ENCODE data around the gene KCTD11. TPM values are rescaled to one million over a fixed set of nuclear protein-coding genes. Genes with fewer than 3 reads are reported as not detected.
A peak's percentile ranks its signal among the peaks of the same experiment; 100 is the strongest.

The KCTD11 gene
- total RNA-seq, 2 experiments from 2014 or later: 6.0 to 8.6 TPM

DNA sequence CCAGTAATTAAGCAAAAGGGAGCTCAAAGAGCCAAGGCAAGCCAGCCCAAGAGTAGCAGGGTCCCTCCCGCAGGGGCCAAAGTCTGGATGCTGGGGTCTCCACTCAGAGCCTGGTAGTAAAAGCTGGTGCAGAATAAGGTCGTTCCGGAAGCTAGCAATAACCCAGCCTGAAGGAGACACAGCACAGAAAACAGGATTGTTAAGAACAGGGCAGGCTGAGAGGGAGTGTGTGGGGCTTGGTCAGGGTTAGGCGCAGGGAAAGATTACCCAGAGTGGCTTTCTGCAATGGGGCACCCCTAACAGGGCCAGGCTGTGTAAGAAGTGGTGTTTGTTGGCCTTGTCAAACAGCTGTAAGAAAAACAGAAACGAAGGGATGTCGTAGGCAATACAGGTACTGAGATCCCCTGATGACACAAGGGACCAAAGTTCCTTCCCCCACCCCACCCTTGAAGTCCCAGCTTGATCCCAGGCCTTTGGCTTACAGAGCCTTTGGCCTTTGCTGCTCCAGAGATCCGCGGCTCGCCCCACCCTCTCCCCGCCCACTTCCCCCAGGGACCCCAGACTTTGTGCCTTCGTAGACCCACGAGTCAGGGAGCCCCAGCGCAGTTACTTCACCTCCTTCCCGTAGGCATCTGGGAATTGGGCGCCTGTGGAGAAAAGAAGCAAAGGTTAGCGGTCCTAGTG lies 51.2 kb downstream of the KCTD11 start:
- BruUV-seq (replicated peaks): TSS peak; percentile 87
- POLR2A ChIA-PET: interaction anchor here (0.7 to 1.5 kb wide), 7 partner anchors 9 to 88 kb away, joined by 3 to 8 read pairs (median 5); partner anchors contain the start of genes PLSCR3 and TMEM102
- H3K9me2 ChIP-seq (ENCODE audit: insufficient read depth, low read length): no peaks in the 10 kb centered on the region
- peak overlapping the region; percentile 70 for H3K4me3 ChIP-seq (ENCODE audit: low read depth, low read length, poor library complexity, severe bottlenecking)
- no peaks in the 10 kb centered on the region for H3K79me2 ChIP-seq (ENCODE audit: insufficient read depth, low read depth, low read length)
- no peak for TF ChIP-seq EZH2phosphoT487 (IDR thresholded peaks at IDR 0.05; ENCODE audit: borderline replicate concordance, low read depth, low read length)
- TF ChIP-seq, protein P1, sequence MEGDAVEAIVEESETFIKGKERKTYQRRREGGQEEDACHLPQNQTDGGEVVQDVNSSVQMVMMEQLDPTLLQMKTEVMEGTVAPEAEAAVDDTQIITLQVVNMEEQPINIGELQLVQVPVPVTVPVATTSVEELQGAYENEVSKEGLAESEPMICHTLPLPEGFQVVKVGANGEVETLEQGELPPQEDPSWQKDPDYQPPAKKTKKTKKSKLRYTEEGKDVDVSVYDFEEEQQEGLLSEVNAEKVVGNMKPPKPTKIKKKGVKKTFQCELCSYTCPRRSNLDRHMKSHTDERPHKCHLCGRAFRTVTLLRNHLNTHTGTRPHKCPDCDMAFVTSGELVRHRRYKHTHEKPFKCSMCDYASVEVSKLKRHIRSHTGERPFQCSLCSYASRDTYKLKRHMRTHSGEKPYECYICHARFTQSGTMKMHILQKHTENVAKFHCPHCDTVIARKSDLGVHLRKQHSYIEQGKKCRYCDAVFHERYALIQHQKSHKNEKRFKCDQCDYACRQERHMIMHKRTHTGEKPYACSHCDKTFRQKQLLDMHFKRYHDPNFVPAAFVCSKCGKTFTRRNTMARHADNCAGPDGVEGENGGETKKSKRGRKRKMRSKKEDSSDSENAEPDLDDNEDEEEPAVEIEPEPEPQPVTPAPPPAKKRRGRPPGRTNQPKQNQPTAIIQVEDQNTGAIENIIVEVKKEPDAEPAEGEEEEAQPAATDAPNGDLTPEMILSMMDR (conservative IDR thresholded peaks at IDR 0.05; ENCODE audit: low read length): no peak
- DNase-seq (ENCODE audit: low spot score): peak; percentile 16
- intact Hi-C loops (cut with micrococcal nuclease; ENCODE audit: unreplicated experiment): loop anchor here (5.0 kb wide), 1 partner anchor 51 kb away; the partner anchor contains the start of gene KCTD11
- no peaks in the 10 kb centered on the region for H3K36me3 ChIP-seq (ENCODE audit: insufficient read depth, low read length)
- no peak overlapping the region for H3K27ac ChIP-seq (ENCODE audit: low read depth, low read length, poor library complexity, severe bottlenecking)
- H4K20me1 ChIP-seq (ENCODE audit: insufficient read depth, low read length): no peaks in the 10 kb centered on the region
- H3K4me2 ChIP-seq (ENCODE audit: low read length): peak overlapping the region; percentile 60
- CTCF ChIA-PET (ENCODE audit: unreplicated experiment): interaction anchor here (1.9 kb wide), 1 partner anchor 33 kb away, joined by 18 read pairs; the partner anchor contains the start of gene TMEM102
- H3K4me1 ChIP-seq (ENCODE audit: insufficient read depth, low read length, poor library complexity, severe bottlenecking): peaks cover 6% of the 10 kb centered on the region
- H2AFZ ChIP-seq (ENCODE audit: low read length): peak overlapping the region; percentile 30; the same call in 1 of the 2 replicates
- no peaks in the 10 kb centered on the region for H3K9me3 ChIP-seq (ENCODE audit: low read length)

DNA sequence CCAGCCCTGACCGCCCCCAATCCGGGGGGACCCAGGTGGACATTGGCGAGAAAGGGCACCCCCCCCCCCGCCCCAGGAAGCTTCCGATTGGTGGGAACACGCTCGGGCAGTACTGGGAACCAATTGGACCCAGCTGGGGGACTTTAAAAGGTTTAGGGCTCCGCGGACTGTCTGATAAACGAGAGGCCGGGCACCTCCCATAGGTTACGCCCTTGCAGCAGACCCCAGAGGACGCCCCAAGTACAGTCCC lies 51.7 kb downstream of the KCTD11 start:
- CTCF ChIA-PET (ENCODE audit: unreplicated experiment): interaction anchor here (0.6 to 1.9 kb wide), 4 partner anchors 11 to 51 kb away, joined by 3 to 18 read pairs (median 4); partner anchors contain the start of gene TMEM102
- no peaks in the 10 kb centered on the region for H3K9me3 ChIP-seq (ENCODE audit: low read length)
- H3K9me2 ChIP-seq (ENCODE audit: insufficient read depth, low read length): no peaks in the 10 kb centered on the region
- H3K27ac ChIP-seq (ENCODE audit: low read depth, low read length, poor library complexity, severe bottlenecking): no peak overlapping the region
- no TSS peak for BruUV-seq (replicated peaks)
- no peaks in the 10 kb centered on the region for H3K79me2 ChIP-seq (ENCODE audit: insufficient read depth, low read depth, low read length)
- H4K20me1 ChIP-seq (ENCODE audit: insufficient read depth, low read length): no peaks in the 10 kb centered on the region
- peak overlapping the region; percentile 60 for H3K4me2 ChIP-seq (ENCODE audit: low read length)
- H3K4me3 ChIP-seq (ENCODE audit: low read depth, low read length, poor library complexity, severe bottlenecking): peak overlapping the region; percentile 70
- no peak for DNase-seq (ENCODE audit: low spot score)
- TF ChIP-seq EZH2phosphoT487 (IDR thresholded peaks at IDR 0.05; ENCODE audit: borderline replicate concordance, low read depth, low read length): no peak
- POLR2A ChIA-PET: interaction anchor here (0.7 to 1.5 kb wide), 10 partner anchors 9 to 285 kb away, joined by 3 to 8 read pairs (median 4); partner anchors contain the start of genes PLSCR3, TMEM102 and WRAP53
- H3K36me3 ChIP-seq (ENCODE audit: insufficient read depth, low read length): no peaks in the 10 kb centered on the region
- intact Hi-C loops (cut with micrococcal nuclease; ENCODE audit: unreplicated experiment): loop anchor here (5.0 kb wide), 1 partner anchor 51 kb away; the partner anchor contains the start of gene KCTD11
- peaks cover 6% of the 10 kb centered on the region for H3K4me1 ChIP-seq (ENCODE audit: insufficient read depth, low read length, poor library complexity, severe bottlenecking)
- H2AFZ ChIP-seq (ENCODE audit: low read length): peak overlapping the region; percentile 30

DNA sequence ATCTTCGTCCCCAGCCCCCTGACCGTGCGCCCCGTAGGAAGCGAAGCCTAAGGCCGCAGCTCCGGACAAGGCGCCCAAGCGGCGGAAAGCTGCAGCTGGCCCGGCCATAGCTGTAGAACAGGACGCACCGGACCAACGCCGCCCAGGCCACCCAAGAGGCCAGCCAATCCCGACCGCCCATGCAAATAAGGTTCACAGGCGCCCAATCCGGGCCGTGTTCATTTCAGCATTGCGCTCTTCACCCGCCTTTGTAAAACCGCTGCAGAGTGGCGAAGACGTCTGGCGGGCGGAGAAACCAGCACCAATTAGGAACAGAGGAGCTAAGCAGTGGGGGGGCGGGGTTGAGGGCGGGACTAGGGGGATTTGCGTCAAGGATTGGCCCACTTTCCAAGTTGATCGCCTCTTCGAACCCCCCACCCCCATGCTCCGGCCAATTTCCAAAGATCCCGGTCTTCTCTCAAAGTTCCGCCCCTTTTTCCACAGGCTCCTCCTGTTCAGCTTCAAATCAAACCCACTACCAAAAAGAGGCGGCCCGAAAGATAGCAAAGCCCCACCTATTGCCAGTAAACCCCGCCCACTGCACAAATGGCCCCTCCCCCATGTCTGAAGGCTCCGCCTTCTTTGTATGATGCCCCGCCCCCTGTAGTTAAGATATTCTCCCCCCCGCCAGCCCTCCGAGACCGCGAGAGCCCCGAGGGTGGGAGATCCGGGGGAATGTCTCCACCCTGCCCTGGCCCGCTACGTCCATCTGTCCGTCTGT lies 52.2 kb downstream of the KCTD11 start, which contains the start of gene TMEM256:
Gene TMEM256 (minus strand): TSS at position 121 of the 760 bp plus-strand sequence. CDS start 13 bp downstream, at position 108.
- TF ChIP-seq, protein P1 (conservative IDR thresholded peaks at IDR 0.05; ENCODE audit: low read length): no peak
- no peak for TF ChIP-seq EZH2phosphoT487 (IDR thresholded peaks at IDR 0.05; ENCODE audit: borderline replicate concordance, low read depth, low read length)
- no peak within 1 kb of the TSS for H3K27ac ChIP-seq (ENCODE audit: low read depth, low read length, poor library complexity, severe bottlenecking)
- H3K4me1 ChIP-seq (ENCODE audit: insufficient read depth, low read length, poor library complexity, severe bottlenecking): peaks cover 6% of the 10 kb centered on the region
- peak within 1 kb of the TSS; percentile 60 for H3K4me2 ChIP-seq (ENCODE audit: low read length)
- POLR2A ChIA-PET: interaction anchor here (0.7 to 1.5 kb wide), 11 partner anchors 10 to 1997 kb away, joined by 3 to 8 read pairs (median 4); partner anchors contain the start of genes PLSCR3, TMEM102 and WRAP53
- no peaks in the 10 kb centered on the region for H3K36me3 ChIP-seq (ENCODE audit: insufficient read depth, low read length)
- no peaks in the 10 kb centered on the region for H3K9me3 ChIP-seq (ENCODE audit: low read length)
- no TSS peak for BruUV-seq (replicated peaks)
- H3K9me2 ChIP-seq (ENCODE audit: insufficient read depth, low read length): no peaks in the 10 kb centered on the region
- CTCF ChIA-PET (ENCODE audit: unreplicated experiment): interaction anchor here (0.6 to 1.9 kb wide), 4 partner anchors 10 to 51 kb away, joined by 3 to 18 read pairs (median 4); partner anchors contain the start of gene TMEM102
- intact Hi-C loops (cut with micrococcal nuclease; ENCODE audit: unreplicated experiment): loop anchor here (5.0 kb wide), 1 partner anchor 52 kb away; the partner anchor contains the start of gene KCTD11
- peak; percentile 98 for DNase-seq (ENCODE audit: low spot score)
- no peaks in the 10 kb centered on the region for H4K20me1 ChIP-seq (ENCODE audit: insufficient read depth, low read length)
- no peaks in the 10 kb centered on the region for H3K79me2 ChIP-seq (ENCODE audit: insufficient read depth, low read depth, low read length)
- H2AFZ ChIP-seq (ENCODE audit: low read length): peak within 1 kb of the TSS; percentile 61
- peak within 1 kb of the TSS; percentile 70 for H3K4me3 ChIP-seq (ENCODE audit: low read depth, low read length, poor library complexity, severe bottlenecking)
